Endothelial cell of umbilical vein (primary cell): ENCODE results near the gene PAOX. TPM values are rescaled to one million over a fixed set of nuclear protein-coding genes. Genes with fewer than 3 reads are reported as not detected.

ENCODE experiments used
- BruUV-seq: library from RNA; stranded (reverse); fragments of 400-500 nt; replicated peaks from 2 replicates; lab custom pipeline; 2021; lab: Mats Ljungman, UMichigan
- CTCF ChIA-PET: fragments of 300-600, 350-600 bp; sonication (Branson Sonifier 250); formaldehyde crosslinking; loops from one replicate; lab custom pipeline; 2021; ENCODE audit warnings: antibody characterized with exemption, inconsistent platforms; lab: Charles Lee
- POLR2A ChIA-PET: fragments of 300-600, 350-600 bp; sonication (Branson Sonifier 250); formaldehyde crosslinking; loops from one replicate; lab custom pipeline; 2021; ENCODE audit warnings: antibody characterized with exemption, inconsistent platforms; lab: Charles Lee
- DNase-seq: peaks from one replicate; pipeline ENCODE4 v3.0.0-alpha.2; 2011; ENCODE audit warnings: low read depth, low spot score
- FAIRE-seq: peaks from 2 replicates; lab custom pipeline; 2011; peaks lifted over from hg19 to GRCh38; lab: Jason Lieb, UNC
- H2AFZ ChIP-seq: 2 replicates; pipeline ENCODE4 v1.6.0; 2012; ENCODE audit warnings: low read depth, low read length, control low read depth, inconsistent platforms
- H3K27ac ChIP-seq: 2 replicates; pipeline ENCODE4 v1.5.1; 2011; ENCODE audit warnings: low read depth, mild to moderate bottlenecking, control low read depth, low read length, moderate library complexity; ENCODE audit not compliant: insufficient read depth
- H3K27me3 ChIP-seq, 2 experiments: 2 replicates each; pipeline versions ENCODE4 v1.6.0 to v1.6.1; 2011; ENCODE audit warnings: low read length in 2 of 2, mixed read lengths in 1 of 2; ENCODE audit not compliant: control insufficient read depth in 2 of 2, insufficient read depth in 2 of 2
- H3K36me3 ChIP-seq, 2 experiments: 2 replicates in 1 of 2; 3 replicates in 1 of 2; pipeline ENCODE4 v1.5.1; 2011; ENCODE audit warnings: low read length in 2 of 2, mild to moderate bottlenecking in 1 of 2, moderate library complexity in 1 of 2; ENCODE audit not compliant: control insufficient read depth in 2 of 2, insufficient read depth in 2 of 2; ENCODE audit errors: extremely low read depth in 1 of 2
- H3K4me1 ChIP-seq: 3 replicates; pipeline ENCODE4 v1.5.1; 2011; ENCODE audit warnings: mild to moderate bottlenecking, low read length; ENCODE audit not compliant: control insufficient read depth, insufficient read depth; ENCODE audit errors: extremely low read depth
- H3K4me2 ChIP-seq: 2 replicates; pipeline ENCODE4 v1.6.1; 2011; ENCODE audit warnings: low read length, control low read depth, mixed read lengths; ENCODE audit not compliant: insufficient read depth
- H3K4me3 ChIP-seq, 3 experiments: fragments of 200-600 bp in 1 of 3; sonication (generic), shearing (Covaris generic) in 1 of 3; replicated peaks in 1 of 3; 2 replicates each; pipeline ENCODE4 v1.5.1; 2011 to 2016; ENCODE audit warnings: control low read depth in 3 of 3, low read length in 3 of 3, mild to moderate bottlenecking in 2 of 3, inconsistent platforms in 1 of 3, low read depth in 1 of 3, moderate library complexity in 1 of 3; ENCODE audit not compliant: insufficient read depth in 1 of 3
- H3K79me2 ChIP-seq: 2 replicates; pipeline ENCODE4 v1.6.0; 2012; ENCODE audit warnings: low read length, inconsistent platforms; ENCODE audit not compliant: control insufficient read depth, insufficient read depth
- H3K9ac ChIP-seq: replicated peaks from 2 replicates; pipeline ENCODE3; 2011; ENCODE audit warnings: low read length, control low read depth; ENCODE audit not compliant: insufficient read depth; ENCODE audit errors: extremely low read depth
- H3K9me1 ChIP-seq: replicated peaks from 3 replicates; pipeline ENCODE4 v1.6.0; 2011; ENCODE audit warnings: mild to moderate bottlenecking, low read length; ENCODE audit not compliant: control insufficient read depth, insufficient read depth; ENCODE audit errors: extremely low read depth
- H3K9me3 ChIP-seq: replicated peaks from 2 replicates; pipeline ENCODE4 v1.5.1; 2012; ENCODE audit warnings: low read length, inconsistent platforms; ENCODE audit not compliant: control insufficient read depth, insufficient read depth
- H4K20me1 ChIP-seq: replicated peaks from 2 replicates; pipeline ENCODE3; 2011; ENCODE audit warnings: mild to moderate bottlenecking, low read length; ENCODE audit not compliant: control insufficient read depth, insufficient read depth; ENCODE audit errors: extremely low read depth
- CTCF ChIP-seq, 2 donors: IDR thresholded peaks; 1 replicate in 1 of 2; 2 replicates in 1 of 2; pipeline ENCODE4 v1.5.1; 2011; ENCODE audit warnings: low read length in 2 of 2, mild to moderate bottlenecking in 2 of 2, moderate library complexity in 2 of 2, control low read depth in 1 of 2, inconsistent platforms in 1 of 2, low read depth in 1 of 2; ENCODE audit not compliant: insufficient read depth in 1 of 2; ENCODE audit errors: extremely low read depth in 1 of 2
- EZH2 ChIP-seq: IDR thresholded peaks from 2 replicates; pipeline ENCODE4 v1.6.1; 2012; ENCODE audit warnings: borderline replicate concordance, low read depth, mild to moderate bottlenecking, moderate library complexity, low read length, inconsistent platforms; ENCODE audit not compliant: severe bottlenecking
- FOS ChIP-seq: IDR thresholded peaks from 2 replicates; pipeline ENCODE4 v1.6.1; 2011; ENCODE audit warnings: mild to moderate bottlenecking, low read length, moderate library complexity, borderline replicate concordance; ENCODE audit not compliant: insufficient read depth
- GATA2 ChIP-seq: IDR thresholded peaks from 2 replicates; pipeline ENCODE4 v1.7.0; 2011; ENCODE audit warnings: low read depth, mild to moderate bottlenecking, moderate library complexity, mixed read lengths, low read length; ENCODE audit not compliant: insufficient read length, insufficient read depth
- JUN ChIP-seq: IDR thresholded peaks from 2 replicates; pipeline ENCODE4 v1.6.1; 2011; ENCODE audit warnings: borderline replicate concordance, low read depth; ENCODE audit not compliant: insufficient read length, insufficient read depth
- MYC ChIP-seq: IDR thresholded peaks from one replicate; pipeline ENCODE4 v1.6.1; 2011; ENCODE audit warnings: mild to moderate bottlenecking, low read depth, low read length
- POLR2A ChIP-seq: IDR thresholded peaks from 2 replicates; pipeline ENCODE4 v1.6.1; 2012; ENCODE audit warnings: low read depth, mild to moderate bottlenecking, control low read depth, low read length
- POLR2AphosphoS5 ChIP-seq: IDR thresholded peaks from 2 replicates; pipeline ENCODE4 v1.6.1; 2012; ENCODE audit warnings: low read depth, mild to moderate bottlenecking, control low read depth, low read length, moderate library complexity; ENCODE audit not compliant: insufficient read depth
- dilution Hi-C: fragments of 300-500 bp; cut with MboI; formaldehyde crosslinking; loops from one replicate; pipeline ENCODE4 v1.15.0; 2019; ENCODE audit warnings: low sequenced_read_pairs; ENCODE audit not compliant: extremely low pct_ligation_motif_present
- intact Hi-C: fragments of 100-400 bp; cut with micrococcal nuclease; formaldehyde crosslinking; loops from one replicate; pipeline ENCODE4 v1.10.0; 2022
- polyA plus RNA-seq, 4 experiments: library from polyadenylated mRNA; depleted of rRNA in 3 of 4; stranded (reverse) in 3 of 4; unstranded in 1 of 4; fragments of >200 nt; gene quantifications; 2 replicates each; pipeline versions ENCODE4 v1.2.1 to v1.2.3, GENCODE V29; 2011 to 2012; ENCODE audit warnings: missing spikeins in 1 of 4
- total RNA-seq: library from RNA; stranded (reverse); gene quantifications from 2 replicates; pipeline ENCODE4 v1.2.3, GENCODE V29; 2021
- TF ChIP-seq, protein P1 (sequence below): IDR thresholded peaks from 2 replicates; pipeline ENCODE4 v1.6.1; 2011; ENCODE audit not compliant: insufficient read depth, insufficient read length

Gene PAOX
- total and polyA plus RNA-seq, 2 donors (not counting 3 experiments of a cell fraction or from before 2014, with no cell fraction given), result 2.6 to 3.8 TPM

DNA sequence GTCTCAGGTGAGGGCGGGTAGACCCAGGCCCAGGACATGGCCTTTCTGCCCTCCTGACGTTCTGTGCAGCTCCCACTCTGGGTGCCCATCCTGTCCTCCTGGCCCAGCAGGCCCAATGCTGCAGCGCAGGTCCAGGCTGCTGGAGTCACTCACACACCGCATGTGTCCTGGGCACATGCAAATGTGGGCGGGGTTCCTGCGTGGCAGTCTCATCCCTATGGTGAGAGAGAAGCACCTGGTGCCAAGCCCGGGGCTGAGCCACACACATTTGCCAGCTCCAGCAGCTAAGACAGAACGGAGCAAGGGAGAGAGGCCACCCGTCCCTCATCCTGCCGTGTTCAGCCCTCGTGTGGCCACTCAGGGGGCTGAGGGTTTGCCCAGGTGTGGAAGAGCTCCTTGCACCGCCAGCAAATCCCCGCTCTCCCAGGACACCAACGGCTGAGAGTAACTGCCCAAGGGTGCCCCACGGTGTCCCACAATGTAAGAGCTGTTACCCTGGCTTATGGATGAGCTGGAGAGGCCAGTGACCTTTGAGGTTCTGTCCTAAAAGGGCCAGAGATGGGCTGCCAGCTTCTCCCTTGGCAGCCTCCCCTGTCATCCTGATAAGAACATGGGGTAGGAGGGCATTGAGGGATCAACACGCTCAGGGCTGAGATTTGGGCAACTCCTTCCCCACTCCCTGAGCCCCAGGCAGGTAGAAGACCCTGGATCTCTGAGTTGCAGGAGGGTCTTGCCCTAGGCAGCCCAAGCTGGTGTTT, 25.7 kb upstream of the PAOX start:
- dilution Hi-C loops (no loop called here), intact Hi-C loops (no loop called here)
- Histone ChIP-seq H3K79me2 (no peaks in the 10 kb centered on the region), H3K9me1 (no peaks in the 10 kb centered on the region), H4K20me1 (no peaks in the 10 kb centered on the region), H3K9me3 (no peaks in the 10 kb centered on the region), H3K4me2 (no peak overlapping the region), H3K4me3 (no peak overlapping the region), H3K27me3 (no peaks in the 10 kb centered on the region), H3K9ac (no peak overlapping the region), H3K4me1 (peaks cover 3% of the 10 kb centered on the region), H3K36me3 (no peaks in the 10 kb centered on the region), H3K27ac (no peak overlapping the region), H2AFZ (no peak overlapping the region)
- ChIA-PET CTCF (interaction anchor here (1.6 to 3.6 kb wide), 2 partner anchors 10 to 24 kb away, joined by 5 to 20 read pairs; no protein-coding TSS in a partner anchor), POLR2A (interaction anchor here (0.6 kb wide), 1 partner anchor 19 kb away, joined by 5 read pairs; no protein-coding TSS in a partner anchor)
- BruUV-seq, result no TSS peak
- DNase-seq (no peak), FAIRE-seq (no peak)
- TF ChIP-seq POLR2A (no peak), MYC (no peak), CTCF (IDR thresholded peaks at IDR 0.05; ENCODE audit: extremely low read depth in 1 of 2, insufficient read depth in 1 of 2, low read depth in 1 of 2, low read length in 2 of 2) (no peak), FOS (no peak), EZH2 (no peak), JUN (no peak), GATA2 (no peak), POLR2AphosphoS5 (no peak)
- TF ChIP-seq, protein P1, sequence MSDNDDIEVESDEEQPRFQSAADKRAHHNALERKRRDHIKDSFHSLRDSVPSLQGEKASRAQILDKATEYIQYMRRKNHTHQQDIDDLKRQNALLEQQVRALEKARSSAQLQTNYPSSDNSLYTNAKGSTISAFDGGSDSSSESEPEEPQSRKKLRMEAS, result no peak
